ENCODE results near the gene XCL1. TPM values are rescaled to one million over a fixed set of nuclear protein-coding genes. Genes with fewer than 3 reads are reported as not detected.

XCL1 gene
- total and polyA plus RNA-seq, 10 of the 15 experiments (the other 5 are each of a cell fraction or from before 2014, with no cell fraction given): 0.68 to 1,222 (median 12.2) TPM

- Histone ChIP-seq H2AFZ (ENCODE audit: control insufficient read depth, low read depth, low read length) (no peak overlapping the region), H3K27ac (ENCODE audit: control insufficient read depth, insufficient read depth) (no peak overlapping the region), H3K9me3 (replicated peaks; ENCODE audit: control insufficient read depth, insufficient read depth, low read length) (no peaks in the 10 kb centered on the region), H3K4me1 (ENCODE audit: control insufficient read depth, insufficient read depth, low read length) (no peaks in the 10 kb centered on the region), H4K20me1 (ENCODE audit: control insufficient read depth, insufficient read depth) (no peaks in the 10 kb centered on the region), H3K4me3 (no peak overlapping the region), H3K27me3 (replicated peaks in 1 of 2; ENCODE audit: control insufficient read depth in 2 of 2, insufficient read depth in 2 of 2, low read length in 1 of 2) (no peaks in the 10 kb centered on the region), H3K9ac (ENCODE audit: control insufficient read depth, insufficient read depth, low read length) (no peak overlapping the region), H3K36me3 (ENCODE audit: control insufficient read depth in 2 of 2, insufficient read depth in 2 of 2, low read length in 1 of 2) (no peaks in the 10 kb centered on the region), H3K79me2 (ENCODE audit: control insufficient read depth, insufficient read depth, low read length) (no peaks in the 10 kb centered on the region), H3K4me2 (ENCODE audit: control insufficient read depth, insufficient read depth) (no peak overlapping the region)
- intact Hi-C loops (cut with micrococcal nuclease; ENCODE audit: unreplicated experiment) (no loop called here), in situ Hi-C loops (cut with MboI) (no loop called here)
- TF ChIP-seq NR2C1 (IDR thresholded peaks at IDR 0.05) (no peak), SUZ12 (IDR thresholded peaks at IDR 0.05; ENCODE audit: unreplicated experiment) (no peak), SREBF2 (IDR thresholded peaks at IDR 0.05; ENCODE audit: low read length) (no peak), CUX1 (IDR thresholded peaks at IDR 0.05; ENCODE audit: insufficient replicate concordance, low read depth, low read length) (no peak), HSF1 (IDR thresholded peaks at IDR 0.05; ENCODE audit: low read depth, low read length) (no peak), TBL1XR1 (IDR thresholded peaks at IDR 0.05; ENCODE audit: low read depth, low read length) (no peak), POLR2AphosphoS2 (IDR thresholded peaks at IDR 0.05; ENCODE audit: low read depth, low read length) (no peak), BRCA1 (IDR thresholded peaks at IDR 0.05; ENCODE audit: low read depth, low read length) (no peak), MEF2B (IDR thresholded peaks at IDR 0.05; ENCODE audit: partially characterized antibody, poor library complexity, severe bottlenecking) (no peak), SUPT20H (IDR thresholded peaks at IDR 0.05; ENCODE audit: borderline replicate concordance, control insufficient read depth, low read depth, low read length) (no peak), E2F4 (IDR thresholded peaks at IDR 0.05; ENCODE audit: low read depth, low read length) (no peak)
- TF ChIP-seq, protein P1, sequence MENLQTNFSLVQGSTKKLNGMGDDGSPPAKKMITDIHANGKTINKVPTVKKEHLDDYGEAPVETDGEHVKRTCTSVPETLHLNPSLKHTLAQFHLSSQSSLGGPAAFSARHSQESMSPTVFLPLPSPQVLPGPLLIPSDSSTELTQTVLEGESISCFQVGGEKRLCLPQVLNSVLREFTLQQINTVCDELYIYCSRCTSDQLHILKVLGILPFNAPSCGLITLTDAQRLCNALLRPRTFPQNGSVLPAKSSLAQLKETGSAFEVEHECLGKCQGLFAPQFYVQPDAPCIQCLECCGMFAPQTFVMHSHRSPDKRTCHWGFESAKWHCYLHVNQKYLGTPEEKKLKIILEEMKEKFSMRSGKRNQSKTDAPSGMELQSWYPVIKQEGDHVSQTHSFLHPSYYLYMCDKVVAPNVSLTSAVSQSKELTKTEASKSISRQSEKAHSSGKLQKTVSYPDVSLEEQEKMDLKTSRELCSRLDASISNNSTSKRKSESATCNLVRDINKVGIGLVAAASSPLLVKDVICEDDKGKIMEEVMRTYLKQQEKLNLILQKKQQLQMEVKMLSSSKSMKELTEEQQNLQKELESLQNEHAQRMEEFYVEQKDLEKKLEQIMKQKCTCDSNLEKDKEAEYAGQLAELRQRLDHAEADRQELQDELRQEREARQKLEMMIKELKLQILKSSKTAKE (IDR thresholded peaks at IDR 0.05; ENCODE audit: low read depth, poor library complexity, severe bottlenecking): no peak
- ChIA-PET SMC1A (ENCODE audit: uncharacterized antibody, unreplicated experiment) (interaction anchor here (1.0 to 2.0 kb wide), 3 partner anchors 15 to 184 kb away, joined by 3 to 6 read pairs (median 5); no protein-coding TSS in a partner anchor), POLR2A (interaction anchor here (0.6 kb wide), 1 partner anchor 1004 kb away, joined by 3 read pairs; no protein-coding TSS in a partner anchor), CTCF (interaction anchor here (0.8 to 2.8 kb wide), 6 partner anchors 13 to 281 kb away, joined by 3 to 8 read pairs (median 4); no protein-coding TSS in a partner anchor), RAD21 (ENCODE audit: unreplicated experiment) (interaction anchor here (1.5 kb wide), 2 partner anchors 20 to 183 kb away, joined by 3 to 5 read pairs; no protein-coding TSS in a partner anchor)
- no TSS peak for BruUV-seq (replicated peaks)
- FAIRE-seq: no peak
- 38% methylated on average over 4 of the region's 4 CpGs for WGBS (ENCODE audit: insufficient coverage, insufficient replicate concordance, low lambda C conversion rate, missing lambda C conversion rate)
- no peak for ATAC-seq
- no peak for DNase-seq (ENCODE audit: low read depth, low spot score)
These were observed 47.4 kb downstream of the XCL1 start for GRCh38 chr1:168623831-168624230.
